GM18873 (cell line): Measurements from ENCODE around the gene DIP2C.
"Not testable (repeated sequence)": the region's sequence is repeated elsewhere in the genome, so short reads cannot be mapped to it uniquely, and the experiment has no call there.

Source experiments
- ATAC-seq: cut with Tn5 transposase; IDR thresholded peaks from one replicate; pipeline ENCODE4 v1.9.1; 2021; ENCODE audit warnings: mild to moderate bottlenecking, moderate library complexity, moderate number of reproducible peaks; ENCODE audit not compliant: unreplicated experiment, low FRiP score

Gene DIP2C

GRCh38 chr10:307659-308058, 381.8 kb downstream of the DIP2C start:
- no peak for ATAC-seq

- no peak for ATAC-seq
Observed at GRCh38 chr10:306675-307185, 382.7 kb downstream of the DIP2C start.

- no peak for ATAC-seq
Observed at GRCh38 chr10:306007-306674, 383.3 kb downstream of the DIP2C start.

GRCh38 chr10:305034-305433, 384.4 kb downstream of the DIP2C start:
- no peak for ATAC-seq

GRCh38 chr10:301536-301935, 387.9 kb downstream of the DIP2C start:
- ATAC-seq, result no peak

- not testable (repeated sequence) for ATAC-seq
Observed at GRCh38 chr10:300580-300979, 388.9 kb downstream of the DIP2C start.

- ATAC-seq, result no peak
Observed at GRCh38 chr10:299969-300368, 389.5 kb downstream of the DIP2C start.

GRCh38 chr10:299512-299911, 390.0 kb downstream of the DIP2C start:
- ATAC-seq, result no peak

- ATAC-seq, result no peak
Observed at GRCh38 chr10:298033-298432, 391.4 kb downstream of the DIP2C start.

- no peak for ATAC-seq
Observed at GRCh38 chr10:297567-297966, 391.9 kb downstream of the DIP2C start.

- no peak for ATAC-seq
Observed at GRCh38 chr10:293636-294035, 395.8 kb downstream of the DIP2C start.

- no peak for ATAC-seq
Observed at GRCh38 chr10:290026-290725, 399.3 kb downstream of the DIP2C start.

- ATAC-seq, result no peak
Observed at GRCh38 chr10:289581-289980, 399.9 kb downstream of the DIP2C start.

GRCh38 chr10:288316-289200, 400.9 kb downstream of the DIP2C start:
- ATAC-seq, result no peak

- ATAC-seq, result no peak
Observed at GRCh38 chr10:287814-288213, 401.7 kb downstream of the DIP2C start.

GRCh38 chr10:287026-287709, 402.3 kb downstream of the DIP2C start:
- ATAC-seq, result no peak

GRCh38 chr10:285216-285615, 404.3 kb downstream of the DIP2C start:
- no peak for ATAC-seq

- peak; percentile 90 for ATAC-seq
Observed at GRCh38 chr10:283916-284356, 405.5 kb downstream of the DIP2C start.

GRCh38 chr10:283140-283479, 406.4 kb downstream of the DIP2C start:
- ATAC-seq, result no peak

GRCh38 chr10:282294-283139, 407.0 kb downstream of the DIP2C start:
- ATAC-seq, result no peak
